ENCODE measurements around the gene PLEKHG1.

PLEKHG1 gene

DNA sequence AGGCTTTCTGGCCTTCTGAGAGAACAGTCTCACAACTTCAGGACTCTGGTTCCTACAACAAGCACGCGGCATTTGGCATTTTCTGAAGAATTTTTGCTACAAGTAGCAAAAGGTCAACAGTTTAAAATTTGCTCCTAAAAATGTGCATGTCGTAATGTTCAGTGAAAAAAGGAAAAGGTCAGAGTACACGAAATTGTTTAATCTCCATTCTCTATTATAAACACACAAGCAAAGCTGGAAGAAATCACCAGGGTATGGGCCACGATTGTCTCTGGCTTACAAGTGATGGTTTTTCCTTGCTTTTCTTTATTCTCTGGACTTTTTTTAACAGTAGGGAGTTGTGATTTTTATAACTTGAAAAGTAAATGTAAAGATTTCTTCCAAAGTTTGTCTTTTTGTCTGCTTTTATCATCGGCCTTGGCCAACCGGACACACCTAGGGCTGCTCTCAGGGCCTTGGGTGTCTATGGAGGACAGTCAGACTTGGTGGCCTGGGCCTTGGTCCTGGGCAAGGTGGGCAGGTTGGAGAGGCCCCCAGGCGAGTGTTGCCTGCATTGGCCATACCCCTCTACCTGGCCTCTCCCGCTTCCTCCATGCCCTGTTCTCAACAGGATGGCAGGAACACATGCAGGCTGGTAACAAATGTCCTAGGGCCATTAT lies 32.4 kb downstream of the PLEKHG1 start:
- no peaks in the 10 kb centered on the region for H3K9me3 ChIP-seq (ENCODE audit: control insufficient read depth in 2 of 2, low read length in 2 of 2)
- no peak overlapping the region for H3K4me3 ChIP-seq (ENCODE audit: low read length in 2 of 2)
- no peaks in the 10 kb centered on the region for H3K36me3 ChIP-seq (ENCODE audit: control insufficient read depth in 2 of 2, insufficient read depth in 2 of 2, low read length in 2 of 2)
- no peak overlapping the region for H3K9ac ChIP-seq (ENCODE audit: low read length in 2 of 2)
- no peaks in the 10 kb centered on the region for H3K27me3 ChIP-seq (ENCODE audit: control insufficient read depth in 1 of 2, insufficient read depth in 2 of 2, low read length in 2 of 2)
- peaks cover 3% of the 10 kb centered on the region for H3K4me1 ChIP-seq (ENCODE audit: control insufficient read depth, insufficient read depth, low read length)
- no peak overlapping the region for H3K27ac ChIP-seq (ENCODE audit: low read length)

- Histone ChIP-seq H3K36me3 (ENCODE audit: control insufficient read depth in 2 of 2, insufficient read depth in 2 of 2, low read length in 2 of 2) (no peaks in the 10 kb centered on the region), H3K4me3 (ENCODE audit: low read length in 2 of 2) (no peak overlapping the region), H3K4me1 (ENCODE audit: control insufficient read depth, insufficient read depth, low read length) (peaks cover 3% of the 10 kb centered on the region), H3K9me3 (ENCODE audit: control insufficient read depth in 2 of 2, low read length in 2 of 2) (no peaks in the 10 kb centered on the region), H3K27ac (ENCODE audit: low read length) (no peak overlapping the region), H3K27me3 (ENCODE audit: control insufficient read depth in 1 of 2, insufficient read depth in 2 of 2, low read length in 2 of 2) (no peaks in the 10 kb centered on the region), H3K9ac (ENCODE audit: low read length in 2 of 2) (no peak overlapping the region)
These were observed 33.2 kb downstream of the PLEKHG1 start for GRCh38 chr6:150632785-150633485.

DNA sequence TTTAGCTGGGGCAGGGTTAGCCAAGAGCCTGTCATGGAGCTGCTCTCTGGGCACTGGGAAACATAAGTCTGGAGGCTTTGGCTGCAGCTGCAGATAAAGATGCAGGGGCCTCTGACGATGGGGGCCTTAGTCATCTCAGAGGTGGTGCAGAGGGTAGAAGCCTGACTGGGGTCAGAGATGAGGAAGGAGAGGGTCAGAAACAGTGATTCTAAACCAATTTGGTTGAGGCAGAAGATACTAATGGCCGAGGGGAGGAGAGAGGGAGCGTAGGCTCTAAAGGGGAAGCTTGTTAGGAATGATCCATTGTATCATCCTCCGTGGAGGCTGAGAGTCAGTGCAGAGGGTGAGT lies 33.8 kb downstream of the PLEKHG1 start:
- no peak overlapping the region for H3K9ac ChIP-seq (ENCODE audit: low read length in 2 of 2)
- H3K4me3 ChIP-seq (ENCODE audit: low read length in 2 of 2): no peak overlapping the region
- peaks cover 3% of the 10 kb centered on the region for H3K4me1 ChIP-seq (ENCODE audit: control insufficient read depth, insufficient read depth, low read length)
- H3K9me3 ChIP-seq (ENCODE audit: control insufficient read depth in 2 of 2, low read length in 2 of 2): no peaks in the 10 kb centered on the region
- H3K36me3 ChIP-seq (ENCODE audit: control insufficient read depth in 2 of 2, insufficient read depth in 2 of 2, low read length in 2 of 2): no peaks in the 10 kb centered on the region
- no peaks in the 10 kb centered on the region for H3K27me3 ChIP-seq (ENCODE audit: control insufficient read depth in 1 of 2, insufficient read depth in 2 of 2, low read length in 2 of 2)
- H3K27ac ChIP-seq (ENCODE audit: low read length): no peak overlapping the region

- H3K27ac ChIP-seq (ENCODE audit: low read length): no peak overlapping the region
These were observed 34.7 kb downstream of the PLEKHG1 start for GRCh38 chr6:150634176-150634963.

DNA sequence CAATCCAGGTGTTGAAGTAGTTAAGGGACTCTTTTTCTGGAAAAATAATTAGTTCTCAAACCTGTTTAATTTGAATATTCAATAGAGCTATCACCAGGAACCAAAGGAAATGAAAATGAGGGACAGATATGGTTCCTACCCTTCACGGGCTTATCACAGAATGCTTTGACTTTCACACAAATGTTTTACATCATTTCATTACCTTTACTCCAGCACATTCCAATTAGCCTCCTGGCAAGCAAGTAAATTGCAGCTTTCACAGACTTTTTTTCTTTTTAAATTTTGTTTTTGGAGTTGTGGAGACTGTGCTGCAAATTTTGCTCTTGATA lies 35.2 kb downstream of the PLEKHG1 start:
- H3K9me3 ChIP-seq (ENCODE audit: control insufficient read depth in 2 of 2, low read length in 2 of 2): no peaks in the 10 kb centered on the region
- H3K27ac ChIP-seq (ENCODE audit: low read length): no peak overlapping the region
- no peaks in the 10 kb centered on the region for H3K36me3 ChIP-seq (ENCODE audit: control insufficient read depth in 2 of 2, insufficient read depth in 2 of 2, low read length in 2 of 2)
- H3K9ac ChIP-seq (ENCODE audit: low read length in 2 of 2): no peak overlapping the region
- no peaks in the 10 kb centered on the region for H3K27me3 ChIP-seq (ENCODE audit: control insufficient read depth in 1 of 2, insufficient read depth in 2 of 2, low read length in 2 of 2)
- peaks cover 3% of the 10 kb centered on the region for H3K4me1 ChIP-seq (ENCODE audit: control insufficient read depth, insufficient read depth, low read length)
- H3K4me3 ChIP-seq (ENCODE audit: low read length in 2 of 2): no peak overlapping the region

More at GRCh38 chr6:150634176-150634963, 34.7 kb downstream of the PLEKHG1 start:
- H3K36me3 ChIP-seq (ENCODE audit: control insufficient read depth in 2 of 2, insufficient read depth in 2 of 2, low read length in 2 of 2): no peaks in the 10 kb centered on the region
- H3K4me3 ChIP-seq (ENCODE audit: low read length in 2 of 2): no peak overlapping the region
- H3K27me3 ChIP-seq (ENCODE audit: control insufficient read depth in 1 of 2, insufficient read depth in 2 of 2, low read length in 2 of 2): no peaks in the 10 kb centered on the region
- H3K9ac ChIP-seq (ENCODE audit: low read length in 2 of 2): no peak overlapping the region
- H3K4me1 ChIP-seq (ENCODE audit: control insufficient read depth, insufficient read depth, low read length): peaks cover 3% of the 10 kb centered on the region
- H3K9me3 ChIP-seq (ENCODE audit: control insufficient read depth in 2 of 2, low read length in 2 of 2): no peaks in the 10 kb centered on the region

GRCh38 chr6:150635906-150636514 lies 36.3 kb downstream of the PLEKHG1 start:
- Histone ChIP-seq H3K4me3 (ENCODE audit: low read length in 2 of 2) (no peak overlapping the region), H3K4me1 (ENCODE audit: control insufficient read depth, insufficient read depth, low read length) (peaks cover 3% of the 10 kb centered on the region), H3K9me3 (ENCODE audit: control insufficient read depth in 2 of 2, low read length in 2 of 2) (no peaks in the 10 kb centered on the region), H3K27ac (ENCODE audit: low read length) (no peak overlapping the region), H3K36me3 (ENCODE audit: control insufficient read depth in 2 of 2, insufficient read depth in 2 of 2, low read length in 2 of 2) (no peaks in the 10 kb centered on the region), H3K9ac (ENCODE audit: low read length in 2 of 2) (no peak overlapping the region), H3K27me3 (ENCODE audit: control insufficient read depth in 1 of 2, insufficient read depth in 2 of 2, low read length in 2 of 2) (no peaks in the 10 kb centered on the region)

DNA sequence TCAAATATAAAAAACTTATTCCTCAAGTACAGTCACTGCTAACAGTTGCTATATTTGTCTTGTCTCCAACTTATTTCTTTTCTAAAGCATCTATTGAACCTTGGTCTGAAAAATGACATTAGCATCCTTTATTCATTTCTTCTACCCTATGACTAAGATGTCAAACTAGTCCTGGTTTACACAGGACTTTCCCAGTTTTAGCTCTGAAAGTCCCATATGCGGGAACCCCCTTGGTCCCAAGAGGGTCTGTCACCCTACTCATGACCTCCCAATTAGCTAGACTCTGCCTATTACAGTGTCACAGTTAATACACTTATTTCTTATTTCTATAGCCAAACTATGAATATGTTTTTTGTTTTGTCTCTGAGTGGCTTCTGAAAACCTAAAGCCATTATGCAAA lies 37.1 kb downstream of the PLEKHG1 start:
- H3K9ac ChIP-seq (ENCODE audit: low read length in 2 of 2): no peak overlapping the region

GRCh38 chr6:150637266-150637665 lies 37.6 kb downstream of the PLEKHG1 start:
- no peaks in the 10 kb centered on the region for H3K36me3 ChIP-seq (ENCODE audit: control insufficient read depth in 2 of 2, insufficient read depth in 2 of 2, low read length in 2 of 2)
- H3K27ac ChIP-seq (ENCODE audit: low read length): no peak overlapping the region
- H3K27me3 ChIP-seq (ENCODE audit: control insufficient read depth in 1 of 2, insufficient read depth in 2 of 2, low read length in 2 of 2): no peaks in the 10 kb centered on the region
- peaks cover 3% of the 10 kb centered on the region for H3K4me1 ChIP-seq (ENCODE audit: control insufficient read depth, insufficient read depth, low read length)
- H3K9me3 ChIP-seq (ENCODE audit: control insufficient read depth in 2 of 2, low read length in 2 of 2): no peaks in the 10 kb centered on the region
- H3K9ac ChIP-seq (ENCODE audit: low read length in 2 of 2): no peak overlapping the region
- H3K4me3 ChIP-seq (ENCODE audit: low read length in 2 of 2): no peak overlapping the region

More for the DNA sequence above, 37.1 kb downstream of the PLEKHG1 start:
- Histone ChIP-seq H3K27me3 (ENCODE audit: control insufficient read depth in 1 of 2, insufficient read depth in 2 of 2, low read length in 2 of 2) (no peaks in the 10 kb centered on the region), H3K27ac (ENCODE audit: low read length) (no peak overlapping the region), H3K36me3 (ENCODE audit: control insufficient read depth in 2 of 2, insufficient read depth in 2 of 2, low read length in 2 of 2) (no peaks in the 10 kb centered on the region), H3K4me3 (ENCODE audit: low read length in 2 of 2) (no peak overlapping the region), H3K4me1 (ENCODE audit: control insufficient read depth, insufficient read depth, low read length) (peaks cover 3% of the 10 kb centered on the region), H3K9me3 (ENCODE audit: control insufficient read depth in 2 of 2, low read length in 2 of 2) (no peaks in the 10 kb centered on the region)

- Histone ChIP-seq H3K27ac (ENCODE audit: low read length) (no peak overlapping the region), H3K9me3 (ENCODE audit: control insufficient read depth in 2 of 2, low read length in 2 of 2) (no peaks in the 10 kb centered on the region), H3K4me1 (ENCODE audit: control insufficient read depth, insufficient read depth, low read length) (no peaks in the 10 kb centered on the region), H3K27me3 (ENCODE audit: control insufficient read depth in 1 of 2, insufficient read depth in 2 of 2, low read length in 2 of 2) (no peaks in the 10 kb centered on the region), H3K4me3 (ENCODE audit: low read length in 2 of 2) (no peak overlapping the region), H3K9ac (ENCODE audit: low read length in 2 of 2) (no peak overlapping the region), H3K36me3 (ENCODE audit: control insufficient read depth in 2 of 2, insufficient read depth in 2 of 2, low read length in 2 of 2) (no peaks in the 10 kb centered on the region)
These were observed 38.6 kb downstream of the PLEKHG1 start for GRCh38 chr6:150638267-150638666.

DNA sequence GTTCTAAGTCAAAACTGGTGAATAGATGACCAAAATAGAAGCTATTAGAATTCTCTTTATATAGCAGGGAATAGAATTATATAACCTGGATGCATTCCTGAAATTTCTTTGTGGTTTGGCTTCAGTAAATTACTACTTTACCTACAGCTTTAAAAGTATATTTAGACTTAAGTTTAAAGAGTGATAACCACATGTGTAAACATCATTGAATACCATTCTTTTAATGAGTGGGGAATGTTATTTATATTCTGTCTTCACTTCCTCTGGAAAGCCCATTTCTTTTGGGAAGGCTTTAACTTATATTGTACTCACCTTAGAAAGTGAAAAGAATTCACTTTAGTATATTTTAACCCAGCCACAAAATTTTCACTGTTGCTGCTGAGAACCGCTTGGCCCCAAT lies 39.1 kb downstream of the PLEKHG1 start:
- Histone ChIP-seq H3K9ac (ENCODE audit: low read length in 2 of 2) (no peak overlapping the region), H3K9me3 (ENCODE audit: control insufficient read depth in 2 of 2, low read length in 2 of 2) (no peaks in the 10 kb centered on the region), H3K4me1 (ENCODE audit: control insufficient read depth, insufficient read depth, low read length) (no peaks in the 10 kb centered on the region), H3K27me3 (ENCODE audit: control insufficient read depth in 1 of 2, insufficient read depth in 2 of 2, low read length in 2 of 2) (no peaks in the 10 kb centered on the region), H3K4me3 (ENCODE audit: low read length in 2 of 2) (no peak overlapping the region), H3K36me3 (ENCODE audit: control insufficient read depth in 2 of 2, insufficient read depth in 2 of 2, low read length in 2 of 2) (no peaks in the 10 kb centered on the region), H3K27ac (ENCODE audit: low read length) (no peak overlapping the region)
